SH-SY5Y (cell line): ENCODE measurements around the gene ITGA4.

Source experiments
- GATA2 ChIP-seq: IDR thresholded peaks from 2 replicates; pipeline ENCODE4 v1.6.1; 2011; ENCODE audit warnings: mild to moderate bottlenecking, low read depth, low read length
- GATA3 ChIP-seq: IDR thresholded peaks from 2 replicates; pipeline ENCODE4 v1.6.1; 2011; ENCODE audit warnings: low read depth, mild to moderate bottlenecking, low read length, moderate library complexity

GRCh38 chr2:181444654-181445053 lies 12.5 kb upstream of the ITGA4 start:
- TF ChIP-seq GATA2 (no peak), GATA3 (no peak)
